Spleen (tissue), 11 donors: Measurements from ENCODE around the gene MOCS3. TPM values are rescaled to one million over a fixed set of nuclear protein-coding genes. Genes with fewer than 3 reads are reported as not detected.

Source experiments
- DNase-seq: peaks from one replicate; pipeline ENCODE4 v3.0.0-alpha.2; 2020
- H3K27ac ChIP-seq, 8 donors: fragments of 200-600 bp; sonication (generic) in 7 of 8; 1 replicate in 4 of 8; 2 replicates in 4 of 8; pipeline versions ENCODE4 v1.5.0 to v1.8.0; 2016 to 2021; ENCODE audit warnings: inconsistent platforms in 4 of 8, mild to moderate bottlenecking in 4 of 8, moderate library complexity in 1 of 8
- H3K27me3 ChIP-seq, 7 donors: fragments of 200-600 bp; sonication (generic) in 6 of 7; replicated peaks in 1 of 7; 1 replicate in 4 of 7; 2 replicates in 3 of 7; pipeline versions ENCODE4 v1.5.0 to v1.8.0; 2016 to 2021; ENCODE audit warnings: inconsistent platforms in 3 of 7, mild to moderate bottlenecking in 1 of 7
- H3K36me3 ChIP-seq, 6 donors: fragments of 200-600 bp; sonication (generic) in 5 of 6; 1 replicate in 4 of 6; 2 replicates in 2 of 6; pipeline versions ENCODE4 v1.5.0 to v1.8.0; 2016 to 2021; ENCODE audit warnings: inconsistent platforms in 2 of 6
- H3K4me1 ChIP-seq, 6 donors: fragments of 200-600 bp; sonication (generic) in 5 of 6; 1 replicate in 3 of 6; 2 replicates in 3 of 6; pipeline versions ENCODE4 v1.5.0 to v1.8.0; 2016 to 2021; ENCODE audit warnings: inconsistent platforms in 3 of 6
- H3K4me3 ChIP-seq, 8 donors: fragments of 200-600 bp; sonication (generic) in 7 of 8; 1 replicate in 4 of 8; 2 replicates in 4 of 8; pipeline versions ENCODE4 v1.5.0 to v1.8.0; 2016 to 2021; ENCODE audit warnings: inconsistent platforms in 4 of 8, mild to moderate bottlenecking in 4 of 8, moderate library complexity in 2 of 8
- H3K9me3 ChIP-seq, 8 donors: fragments of 200-600 bp; sonication (generic) in 7 of 8; 1 replicate in 4 of 8; 2 replicates in 4 of 8; pipeline versions ENCODE4 v1.5.0 to v1.8.0; 2016 to 2021; ENCODE audit warnings: inconsistent platforms in 4 of 8
- CTCF ChIP-seq, 11 experiments: fragments of 200-600 bp in 7 of 11; fragments of 450-650 bp in 4 of 11; sonication (generic) in 4 of 11; IDR thresholded peaks in 8 of 11; conservative IDR thresholded peaks in 3 of 11; 1 replicate in 7 of 11; 2 replicates in 4 of 11; pipeline versions ENCODE4 v1.4.0 to v1.8.0; 2016 to 2021; ENCODE audit warnings: antibody characterized with exemption in 11 of 11, inconsistent platforms in 4 of 11, mild to moderate bottlenecking in 1 of 11
- POLR2A ChIP-seq, 3 donors: fragments of 450-650 bp; IDR thresholded peaks; one replicate each; pipeline ENCODE4 v1.5.1; 2017; ENCODE audit warnings: antibody characterized with exemption in 3 of 3, mild to moderate bottlenecking in 1 of 3
- POLR2AphosphoS5 ChIP-seq, 3 donors: sonication (generic); formaldehyde crosslinking; IDR thresholded peaks; one replicate each; pipeline ENCODE4 v1.5.1; 2017; ENCODE audit warnings: antibody characterized with exemption in 3 of 3
- WGBS, 5 donors: extraction: QIAGEN DNeasy Blood & Tissue Kit in 3 of 5; methylation state at CpG; one replicate each; pipeline versions ENCODE4 v1.1.5 to v1.1.7; 2013 to 2018; 5-methylcytosine and 5-hydroxymethylcytosine counted together
- intact Hi-C: fragments of 100-400 bp; cut with DNase I; formaldehyde crosslinking; loops from one replicate; pipeline ENCODE4 v1.15.0; 2023; ENCODE audit warnings: low total_unique reads
- polyA plus RNA-seq, 3 donors: library from polyadenylated mRNA; stranded (reverse); fragments of 200-250 nt; gene quantifications; one replicate each; pipeline ENCODE4 v1.2.1, GENCODE V29; 2013
- total RNA-seq, 7 donors: library from RNA; depleted of rRNA in 3 of 7; stranded (reverse); fragments of >200 nt in 3 of 7; fragmentation: NEBNext Ultra II Directional in 4 of 7; extraction: Animal tissue kit (Norgen Biotek cat#: 25700) in 4 of 7; gene quantifications; one replicate each; pipeline versions ENCODE4 v1.1.0 to v1.2.1, GENCODE V29; 2016 to 2021
- donor health status: healthy with polysubstance abuse.
- donor health status: DM: no; HTN: no; CAD: no; lungs with moderate emphysema.
- donor health status: DM: no; HTN: no; CAD: no.
- donor health status: Bipolar disorder and iron deficiency.
- donor health status: healthy.
- donor health status: DM: no; HTN: no; CAD: no.
- donor health status: DM: yes; HTN: yes; CAD: no.

MOCS3 gene
- total and polyA plus RNA-seq, 10 donors = 2.6 to 7.0 (median 4.8) TPM

- H3K4me3 ChIP-seq = no peak overlapping the region
- peaks cover 48 to 100% (median 92%) of the 10 kb centered on the region in 6 donors for H3K4me1 ChIP-seq
- peak overlapping the region in 2 of 8 donors; percentile 1 to 6 for H3K27ac ChIP-seq
- 70 to 80% (median 73%) methylated on average over 8 of the region's 8 CpGs for WGBS, 5 donors
- intact Hi-C loops = no loop called here
- DNase-seq = no peak
- TF ChIP-seq POLR2AphosphoS5 (IDR thresholded peaks at IDR 0.05) (no peak), POLR2A (IDR thresholded peaks at IDR 0.05) (no peak)
- no peaks in the 10 kb centered on the region for H3K9me3 ChIP-seq
- H3K36me3 ChIP-seq = peaks cover 0 to 57% (median 0%) of the 10 kb centered on the region in 6 donors
- H3K27me3 ChIP-seq = no peaks in the 10 kb centered on the region
Measured at GRCh38 chr20:50921803-50922501, 36.7 kb upstream of the MOCS3 start.

GRCh38 chr20:50924261-50924920, 34.2 kb upstream of the MOCS3 start:
- peaks cover 0 to 69% (median 0%) of the 10 kb centered on the region in 6 donors for H3K36me3 ChIP-seq
- no peak overlapping the region for H3K4me3 ChIP-seq
- WGBS, 5 donors = 53 to 75% (median 64%) methylated on average over 2 of the region's 2 CpGs
- intact Hi-C loops = no loop called here
- DNase-seq = no peak
- peak overlapping the region in 1 of 8 donors; percentile 8 for H3K27ac ChIP-seq
- H3K27me3 ChIP-seq = no peaks in the 10 kb centered on the region
- H3K9me3 ChIP-seq = no peaks in the 10 kb centered on the region
- TF ChIP-seq POLR2AphosphoS5 (IDR thresholded peaks at IDR 0.05) = no peak
- TF ChIP-seq POLR2A (IDR thresholded peaks at IDR 0.05) = no peak
- no peak for TF ChIP-seq CTCF (IDR thresholded peaks at IDR 0.05 in 8 of 11, conservative IDR thresholded peaks at IDR 0.05 in 3 of 11)
- peaks cover 49 to 100% (median 92%) of the 10 kb centered on the region in 6 donors for H3K4me1 ChIP-seq

GRCh38 chr20:50926530-50926929, 32.1 kb upstream of the MOCS3 start:
- Histone ChIP-seq H3K27ac (no peak overlapping the region), H3K4me1 (peaks cover 44 to 89% (median 85%) of the 10 kb centered on the region in 6 donors), H3K27me3 (no peaks in the 10 kb centered on the region), H3K36me3 (peaks cover 0 to 64% (median 0%) of the 10 kb centered on the region in 6 donors), H3K4me3 (no peak overlapping the region), H3K9me3 (no peaks in the 10 kb centered on the region)
- no peak for TF ChIP-seq POLR2AphosphoS5 (IDR thresholded peaks at IDR 0.05)
- TF ChIP-seq POLR2A (IDR thresholded peaks at IDR 0.05) = no peak
- no peak for TF ChIP-seq CTCF (IDR thresholded peaks at IDR 0.05 in 8 of 11, conservative IDR thresholded peaks at IDR 0.05 in 3 of 11)
- no peak for DNase-seq
- intact Hi-C loops = loop anchor here (5.0 kb wide), 1 partner anchor 134 kb away; no protein-coding TSS in a partner anchor
- 25 to 55% (median 51%) methylated on average over 1 of the region's 1 CpG for WGBS, 5 donors

GRCh38 chr20:50928469-50928868, 30.1 kb upstream of the MOCS3 start:
- H3K27me3 ChIP-seq = no peaks in the 10 kb centered on the region
- intact Hi-C loops = loop anchor here (5.0 kb wide), 1 partner anchor 136 kb away; no protein-coding TSS in a partner anchor
- H3K4me1 ChIP-seq = peaks cover 37 to 81% (median 73%) of the 10 kb centered on the region in 6 donors
- TF ChIP-seq CTCF (IDR thresholded peaks at IDR 0.05 in 8 of 11, conservative IDR thresholded peaks at IDR 0.05 in 3 of 11) = no peak
- no peak for TF ChIP-seq POLR2AphosphoS5 (IDR thresholded peaks at IDR 0.05)
- no peak for TF ChIP-seq POLR2A (IDR thresholded peaks at IDR 0.05)
- peak overlapping the region in 4 of 8 donors; percentile 99 for H3K27ac ChIP-seq
- H3K36me3 ChIP-seq = peaks cover 0 to 51% (median under 1%) of the 10 kb centered on the region in 6 donors
- H3K4me3 ChIP-seq = peak overlapping the region in 2 of 8 donors; percentile 86 to 91
- no peak for DNase-seq
- no peaks in the 10 kb centered on the region for H3K9me3 ChIP-seq
- 57 to 63% (median 61%) methylated on average over 5 of the region's 5 CpGs for WGBS, 5 donors
